Measurements from ENCODE around the gene TRIM45. TPM values are rescaled to one million over a fixed set of nuclear protein-coding genes. Genes with fewer than 3 reads are reported as not detected.

TRIM45 gene
- total RNA-seq, 1 experiment from 2014 or later: 5.1 TPM

GRCh38 chr1:117114877-117115276, 6.7 kb downstream of the TRIM45 start:
- POLR2A ChIA-PET: no interaction called here
- no peak for DNase-seq
- TF ChIP-seq CTCF (IDR thresholded peaks at IDR 0.05; ENCODE audit: insufficient read depth in 1 of 2, low read depth in 1 of 2, low read length in 1 of 2, severe bottlenecking in 1 of 2, unreplicated experiment in 1 of 2): no peak
- CTCF ChIA-PET: no interaction called here
- intact Hi-C loops (cut with micrococcal nuclease; ENCODE audit: unreplicated experiment): no loop called here
- Mint-ChIP-seq H3K27ac (ENCODE audit: unreplicated experiment) (no peak overlapping the region), H3K4me3 (ENCODE audit: unreplicated experiment) (no peak overlapping the region), H3K36me3 (ENCODE audit: insufficient read depth, unreplicated experiment) (peaks cover 6% of the 10 kb centered on the region), H3K4me1 (ENCODE audit: low read depth, unreplicated experiment) (no peaks in the 10 kb centered on the region), H3K9me3 (ENCODE audit: unreplicated experiment) (no peaks in the 10 kb centered on the region), H3K27me3 (ENCODE audit: insufficient read depth, unreplicated experiment) (no peaks in the 10 kb centered on the region)
- Histone ChIP-seq H3K9me3 (no peaks in the 10 kb centered on the region), H3K27me3 (replicated peaks; ENCODE audit: control insufficient read depth, insufficient read depth, low read length) (no peaks in the 10 kb centered on the region), H3K4me3 (ENCODE audit: low read depth, low read length) (no peak overlapping the region), H3K36me3 (ENCODE audit: control insufficient read depth, insufficient read depth, low read length) (no peaks in the 10 kb centered on the region), H3K4me1 (no peaks in the 10 kb centered on the region)
- no TSS peak for BruUV-seq (replicated peaks)

DNA sequence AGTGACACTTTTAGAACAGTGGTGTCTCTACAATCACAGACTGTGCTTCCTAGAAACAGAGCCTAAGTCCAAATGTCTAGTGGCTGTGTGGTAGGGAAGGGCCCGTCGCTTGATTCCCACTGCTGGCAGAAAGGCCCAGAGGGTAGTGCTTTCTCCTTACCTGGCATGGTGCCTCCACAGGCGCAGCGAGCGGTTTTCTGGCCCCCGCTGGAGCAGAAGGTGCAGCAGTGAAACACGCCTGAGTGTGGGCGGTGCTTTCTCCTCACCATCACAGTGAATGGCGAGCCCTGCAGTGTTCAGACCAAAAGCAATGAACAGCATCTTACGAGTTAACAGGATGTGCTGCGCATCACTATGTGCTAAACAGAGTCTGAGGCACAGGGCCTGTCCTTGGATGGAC, 8.3 kb downstream of the TRIM45 start:
- no peak overlapping the region for H3K4me3 ChIP-seq (ENCODE audit: low read depth, low read length)
- H3K4me1 ChIP-seq: no peaks in the 10 kb centered on the region
- H3K36me3 Mint-ChIP-seq (ENCODE audit: insufficient read depth, unreplicated experiment): peaks cover 16% of the 10 kb centered on the region
- H3K4me3 Mint-ChIP-seq (ENCODE audit: unreplicated experiment): no peak overlapping the region
- H3K27me3 ChIP-seq (replicated peaks; ENCODE audit: control insufficient read depth, insufficient read depth, low read length): no peaks in the 10 kb centered on the region
- no peak for DNase-seq
- intact Hi-C loops (cut with micrococcal nuclease; ENCODE audit: unreplicated experiment): no loop called here
- no peaks in the 10 kb centered on the region for H3K4me1 Mint-ChIP-seq (ENCODE audit: low read depth, unreplicated experiment)
- TF ChIP-seq CTCF (IDR thresholded peaks at IDR 0.05; ENCODE audit: insufficient read depth in 1 of 2, low read depth in 1 of 2, low read length in 1 of 2, severe bottlenecking in 1 of 2, unreplicated experiment in 1 of 2): no peak
- ChIA-PET CTCF (no interaction called here), POLR2A (no interaction called here)
- BruUV-seq (replicated peaks): no TSS peak
- no peaks in the 10 kb centered on the region for H3K36me3 ChIP-seq (ENCODE audit: control insufficient read depth, insufficient read depth, low read length)
- no peak overlapping the region for H3K27ac Mint-ChIP-seq (ENCODE audit: unreplicated experiment)
- no peaks in the 10 kb centered on the region for H3K9me3 Mint-ChIP-seq (ENCODE audit: unreplicated experiment)
- no peaks in the 10 kb centered on the region for H3K9me3 ChIP-seq
- no peaks in the 10 kb centered on the region for H3K27me3 Mint-ChIP-seq (ENCODE audit: insufficient read depth, unreplicated experiment)

DNA sequence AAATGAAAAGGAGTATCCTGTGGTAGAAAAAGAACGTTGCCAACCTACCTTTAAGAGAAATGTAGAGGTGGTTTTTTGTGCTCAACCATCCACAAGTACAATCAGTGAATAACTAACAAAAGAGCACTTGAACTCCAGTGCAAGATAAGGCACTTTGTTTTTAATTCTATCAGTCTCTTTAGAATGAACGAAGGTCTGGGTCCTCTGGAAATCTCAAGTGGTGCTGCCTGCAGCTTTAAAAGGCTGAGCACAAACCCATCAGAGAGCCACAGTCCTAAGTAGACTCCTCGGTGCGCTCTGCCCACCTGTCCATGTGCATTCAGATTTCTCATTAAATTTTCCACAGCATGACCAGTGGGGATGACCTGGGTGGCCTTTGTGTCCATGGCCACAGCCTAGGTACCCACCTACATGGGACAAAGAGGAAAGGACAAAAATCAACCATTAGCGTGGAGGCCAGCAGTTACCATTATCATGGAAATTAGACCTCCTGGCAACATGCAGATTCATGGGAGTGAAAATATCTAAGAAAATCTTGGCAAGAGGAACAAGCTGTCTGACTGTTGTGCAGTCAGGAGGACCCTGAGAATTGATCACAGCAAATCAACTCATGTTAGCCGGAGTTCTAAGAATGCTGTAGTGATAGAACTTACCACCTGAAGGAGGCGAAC, 9.4 kb downstream of the TRIM45 start:
- no peak overlapping the region for H3K4me3 ChIP-seq (ENCODE audit: low read depth, low read length)
- H3K9me3 ChIP-seq: no peaks in the 10 kb centered on the region
- no peak for DNase-seq
- no peak overlapping the region for H3K4me3 Mint-ChIP-seq (ENCODE audit: unreplicated experiment)
- no peaks in the 10 kb centered on the region for H3K9me3 Mint-ChIP-seq (ENCODE audit: unreplicated experiment)
- H3K4me1 Mint-ChIP-seq (ENCODE audit: low read depth, unreplicated experiment): no peaks in the 10 kb centered on the region
- ChIA-PET CTCF (no interaction called here), POLR2A (no interaction called here)
- intact Hi-C loops (cut with micrococcal nuclease; ENCODE audit: unreplicated experiment): no loop called here
- no peak overlapping the region for H3K27ac Mint-ChIP-seq (ENCODE audit: unreplicated experiment)
- no peaks in the 10 kb centered on the region for H3K27me3 Mint-ChIP-seq (ENCODE audit: insufficient read depth, unreplicated experiment)
- no peak for TF ChIP-seq CTCF (IDR thresholded peaks at IDR 0.05; ENCODE audit: insufficient read depth in 1 of 2, low read depth in 1 of 2, low read length in 1 of 2, severe bottlenecking in 1 of 2, unreplicated experiment in 1 of 2)
- H3K27me3 ChIP-seq (replicated peaks; ENCODE audit: control insufficient read depth, insufficient read depth, low read length): no peaks in the 10 kb centered on the region
- no peaks in the 10 kb centered on the region for H3K36me3 ChIP-seq (ENCODE audit: control insufficient read depth, insufficient read depth, low read length)
- no peaks in the 10 kb centered on the region for H3K4me1 ChIP-seq
- H3K36me3 Mint-ChIP-seq (ENCODE audit: insufficient read depth, unreplicated experiment): peaks cover 16% of the 10 kb centered on the region
- no TSS peak for BruUV-seq (replicated peaks)

Data from Caco-2 (cell line).